GM18526 (cell line): ENCODE measurements around the gene SLC2A9.

Source experiments
- POLR2A ChIP-seq: IDR thresholded peaks from 3 replicates; pipeline ENCODE4 v1.6.1; 2011; ENCODE audit not compliant: insufficient read length; ENCODE audit errors: extremely low read depth

SLC2A9 gene

DNA sequence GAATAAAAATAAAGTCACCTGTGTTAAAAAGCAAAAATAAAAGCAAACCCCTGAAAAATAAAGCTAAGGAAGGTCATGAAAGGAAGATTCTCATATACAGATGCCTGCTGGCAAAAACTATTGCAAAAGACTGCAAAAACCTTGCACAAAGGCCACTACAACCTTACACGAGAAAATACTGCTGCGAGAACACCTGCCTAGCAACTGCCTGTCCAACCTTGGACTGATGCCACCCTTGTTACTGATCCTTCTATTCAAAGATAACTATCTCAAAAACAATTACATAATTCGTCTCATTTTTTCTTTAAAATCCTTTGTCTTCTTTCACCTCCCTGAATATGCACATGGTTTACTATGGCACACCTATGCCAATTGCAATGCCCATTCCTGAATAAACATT lies 49.6 kb downstream of the SLC2A9 start:
- TF ChIP-seq POLR2A = no peak

DNA sequence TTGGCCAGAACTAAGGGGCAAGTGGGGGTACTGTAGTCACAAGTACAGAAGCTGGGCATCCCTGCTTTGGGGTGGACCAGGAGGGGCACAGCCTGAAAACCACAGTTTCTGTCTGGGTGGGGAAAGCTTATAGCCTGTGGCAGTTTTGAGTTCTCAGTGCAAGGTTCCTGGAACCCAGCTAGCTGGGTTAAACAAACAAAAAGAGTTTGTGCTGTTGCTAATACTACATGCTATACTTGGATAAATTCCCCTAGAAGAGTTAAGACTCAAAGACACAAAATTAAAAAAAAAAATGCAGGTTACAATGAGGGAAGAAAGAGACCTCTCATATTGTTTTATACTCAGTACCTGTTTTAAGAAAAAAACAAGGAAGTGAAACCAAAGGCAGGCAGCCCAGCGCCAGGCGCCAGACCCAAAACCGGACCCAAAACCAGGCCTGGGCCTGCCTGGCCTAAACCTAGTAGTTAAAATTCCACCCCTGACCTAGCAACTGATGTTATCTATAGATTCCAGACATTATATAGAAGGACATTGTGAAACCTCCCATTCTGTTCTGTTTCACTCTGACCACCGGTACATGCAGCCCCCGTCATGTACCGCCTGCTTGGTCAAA lies 50.8 kb downstream of the SLC2A9 start:
- no peak for TF ChIP-seq POLR2A

DNA sequence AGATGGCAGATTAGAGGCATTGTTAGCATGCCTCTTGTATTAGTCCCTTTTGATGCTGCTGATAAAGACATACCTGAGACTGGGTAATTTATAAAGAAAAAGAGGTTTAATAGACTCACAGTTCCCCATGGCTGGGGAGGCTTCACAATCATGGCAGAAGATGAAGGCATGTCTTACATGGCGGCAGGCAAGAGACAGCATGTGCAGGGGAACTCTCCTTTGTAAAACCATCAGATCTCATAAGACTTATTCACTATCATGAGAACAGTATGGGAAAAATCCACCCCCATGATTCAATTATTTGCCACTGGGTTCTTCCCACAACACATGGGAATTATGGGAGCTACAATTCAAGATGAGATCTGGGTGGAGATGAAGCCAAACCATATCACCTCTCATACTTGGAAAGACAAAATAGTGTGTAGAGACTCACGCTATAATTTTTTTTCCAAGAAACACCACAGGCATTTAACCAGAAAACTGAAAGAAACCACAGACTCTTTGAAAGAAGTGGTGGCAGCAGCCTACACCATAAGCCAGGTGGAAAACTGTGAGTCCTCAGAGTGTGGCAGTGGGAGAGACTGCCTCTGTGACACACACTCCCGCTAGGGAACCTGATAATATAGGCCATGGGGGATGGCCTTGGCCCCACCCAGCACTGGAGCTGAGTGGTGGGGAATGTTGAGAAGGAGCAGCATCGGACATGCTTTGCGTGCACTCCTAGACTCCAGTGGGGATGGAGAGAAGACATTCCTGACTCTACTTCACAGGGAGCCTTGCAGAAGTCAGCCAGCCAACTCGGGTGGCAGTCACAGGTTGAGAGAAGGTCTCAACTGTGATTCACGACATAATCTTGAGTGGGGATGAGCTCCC lies 51.5 kb downstream of the SLC2A9 start:
- no peak for TF ChIP-seq POLR2A

- TF ChIP-seq POLR2A = no peak
Measured at GRCh38 chr4:9968472-9968871, 52.8 kb downstream of the SLC2A9 start.

- no peak for TF ChIP-seq POLR2A
Measured at GRCh38 chr4:9964879-9965278, 56.4 kb downstream of the SLC2A9 start.

- no peak for TF ChIP-seq POLR2A
Measured at GRCh38 chr4:9963328-9963727, 58.0 kb downstream of the SLC2A9 start.

- TF ChIP-seq POLR2A = no peak
Measured at GRCh38 chr4:9962611-9963314, 58.5 kb downstream of the SLC2A9 start.

- no peak for TF ChIP-seq POLR2A
Measured at GRCh38 chr4:9954468-9954867, 66.8 kb downstream of the SLC2A9 start.

DNA sequence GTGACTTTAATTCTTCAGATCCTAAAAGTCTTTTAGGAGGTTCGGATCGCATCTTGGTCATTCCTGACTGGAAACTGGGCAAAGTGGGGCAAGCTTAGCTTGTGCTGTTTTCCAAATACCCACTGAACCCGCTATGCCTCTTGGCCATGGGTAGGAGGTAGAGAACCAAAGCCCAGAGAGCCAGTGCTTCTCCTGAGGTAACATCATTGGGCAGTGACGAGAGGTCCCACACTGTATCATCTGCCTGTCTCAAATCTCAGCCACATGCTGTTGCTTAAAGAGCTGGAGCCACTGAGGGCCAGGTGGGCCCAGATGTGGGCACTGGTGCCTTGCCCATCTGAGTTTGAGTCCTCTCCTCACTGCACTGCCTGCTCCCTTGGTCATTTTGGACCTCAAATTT lies 68.2 kb downstream of the SLC2A9 start:
- TF ChIP-seq POLR2A = no peak

- no peak for TF ChIP-seq POLR2A
Measured at GRCh38 chr4:9952415-9952950, 68.8 kb downstream of the SLC2A9 start.

DNA sequence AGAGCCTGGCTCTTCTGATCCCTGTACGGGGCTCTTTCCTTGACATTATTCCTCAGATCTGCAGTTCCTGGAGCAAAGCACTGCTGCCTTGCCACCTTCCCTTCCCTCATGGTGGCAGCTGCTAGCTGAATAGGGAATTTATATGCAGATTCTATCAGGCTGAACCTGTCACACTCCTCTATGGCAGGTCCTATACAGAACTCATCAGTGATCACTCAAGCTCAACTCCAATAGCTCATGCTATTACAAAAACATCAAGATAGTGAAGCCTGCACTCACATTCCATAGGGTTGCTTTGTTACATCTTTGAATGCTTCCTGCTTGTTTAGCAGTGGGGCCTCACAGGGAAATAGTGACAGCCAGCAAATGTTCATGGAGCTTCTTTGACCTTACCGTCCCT lies 71.7 kb downstream of the SLC2A9 start:
- no peak for TF ChIP-seq POLR2A

- TF ChIP-seq POLR2A = no peak
Measured at GRCh38 chr4:9947168-9948062, 73.9 kb downstream of the SLC2A9 start.

DNA sequence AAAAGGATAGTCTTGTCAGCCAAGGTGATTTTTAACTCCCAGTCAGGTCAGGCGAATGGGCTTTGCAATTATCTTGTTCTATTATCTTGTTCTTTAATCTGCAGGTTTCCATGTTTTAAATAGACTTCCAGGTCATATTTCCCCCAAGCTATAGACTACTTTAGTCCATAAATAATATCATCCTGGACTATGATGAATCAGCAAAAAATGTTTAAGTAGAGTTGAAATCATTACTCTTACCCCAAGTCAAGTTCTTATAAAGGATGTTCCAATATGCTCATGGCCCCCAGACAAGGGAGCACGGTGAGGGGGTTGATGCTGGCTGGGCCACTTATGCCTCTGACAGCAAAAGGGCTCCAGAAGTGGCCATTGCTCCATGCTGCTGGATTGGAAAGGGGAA lies 75.1 kb downstream of the SLC2A9 start:
- no peak for TF ChIP-seq POLR2A
